ENCODE data around the gene ITCH.

The ITCH gene

DNA sequence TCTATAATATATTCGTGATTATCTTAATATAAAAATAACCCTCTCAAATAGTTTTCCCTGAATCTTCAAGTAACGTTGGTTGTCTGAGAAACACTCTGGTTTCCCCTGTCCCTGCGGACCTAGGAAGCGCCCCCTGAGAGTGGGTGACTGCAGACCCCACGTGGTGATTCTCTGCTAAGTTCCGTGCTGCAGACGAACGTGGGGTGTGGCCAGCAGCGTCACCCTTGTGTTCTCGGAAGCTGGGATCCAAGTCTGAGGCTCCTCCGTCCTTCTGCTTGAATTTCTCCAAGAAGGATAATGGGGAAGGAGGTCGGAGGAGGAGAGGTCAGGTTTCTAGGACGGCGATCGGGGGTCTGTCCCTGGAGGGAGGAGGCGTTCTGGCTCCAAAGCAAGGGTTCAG, 178.8 kb downstream of the ITCH start:
- TF ChIP-seq, protein P1, sequence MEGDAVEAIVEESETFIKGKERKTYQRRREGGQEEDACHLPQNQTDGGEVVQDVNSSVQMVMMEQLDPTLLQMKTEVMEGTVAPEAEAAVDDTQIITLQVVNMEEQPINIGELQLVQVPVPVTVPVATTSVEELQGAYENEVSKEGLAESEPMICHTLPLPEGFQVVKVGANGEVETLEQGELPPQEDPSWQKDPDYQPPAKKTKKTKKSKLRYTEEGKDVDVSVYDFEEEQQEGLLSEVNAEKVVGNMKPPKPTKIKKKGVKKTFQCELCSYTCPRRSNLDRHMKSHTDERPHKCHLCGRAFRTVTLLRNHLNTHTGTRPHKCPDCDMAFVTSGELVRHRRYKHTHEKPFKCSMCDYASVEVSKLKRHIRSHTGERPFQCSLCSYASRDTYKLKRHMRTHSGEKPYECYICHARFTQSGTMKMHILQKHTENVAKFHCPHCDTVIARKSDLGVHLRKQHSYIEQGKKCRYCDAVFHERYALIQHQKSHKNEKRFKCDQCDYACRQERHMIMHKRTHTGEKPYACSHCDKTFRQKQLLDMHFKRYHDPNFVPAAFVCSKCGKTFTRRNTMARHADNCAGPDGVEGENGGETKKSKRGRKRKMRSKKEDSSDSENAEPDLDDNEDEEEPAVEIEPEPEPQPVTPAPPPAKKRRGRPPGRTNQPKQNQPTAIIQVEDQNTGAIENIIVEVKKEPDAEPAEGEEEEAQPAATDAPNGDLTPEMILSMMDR (IDR thresholded peaks at IDR 0.05), result no peak
- Histone ChIP-seq H3K4me3 (no peak overlapping the region), H3K27ac (no peak overlapping the region)
- DNase-seq (ENCODE audit: low spot score), result no peak

DNA sequence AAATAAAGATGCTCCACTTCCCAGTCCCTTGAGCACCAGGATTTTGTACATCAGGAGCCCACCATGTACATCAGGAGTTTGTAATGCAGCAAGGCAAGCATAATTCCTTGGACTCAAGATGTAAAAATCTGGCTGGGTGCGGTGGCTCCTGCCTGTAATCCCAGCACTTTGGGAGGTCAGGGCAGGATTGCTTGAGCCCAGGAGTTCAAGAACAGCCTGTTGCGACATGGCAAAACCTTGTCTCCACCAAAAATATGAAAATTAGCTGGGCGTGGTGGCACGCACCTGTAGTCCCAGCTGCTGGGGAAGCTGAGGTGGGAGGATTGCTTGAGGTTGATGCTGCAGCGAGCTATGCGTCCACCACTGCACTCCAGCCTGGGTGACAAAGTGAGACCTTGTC, 179.4 kb downstream of the ITCH start:
- Histone ChIP-seq H3K4me3 (no peak overlapping the region), H3K27ac (no peak overlapping the region)
- DNase-seq (ENCODE audit: low spot score), result no peak
- TF ChIP-seq, protein P1 (IDR thresholded peaks at IDR 0.05), result no peak

DNA sequence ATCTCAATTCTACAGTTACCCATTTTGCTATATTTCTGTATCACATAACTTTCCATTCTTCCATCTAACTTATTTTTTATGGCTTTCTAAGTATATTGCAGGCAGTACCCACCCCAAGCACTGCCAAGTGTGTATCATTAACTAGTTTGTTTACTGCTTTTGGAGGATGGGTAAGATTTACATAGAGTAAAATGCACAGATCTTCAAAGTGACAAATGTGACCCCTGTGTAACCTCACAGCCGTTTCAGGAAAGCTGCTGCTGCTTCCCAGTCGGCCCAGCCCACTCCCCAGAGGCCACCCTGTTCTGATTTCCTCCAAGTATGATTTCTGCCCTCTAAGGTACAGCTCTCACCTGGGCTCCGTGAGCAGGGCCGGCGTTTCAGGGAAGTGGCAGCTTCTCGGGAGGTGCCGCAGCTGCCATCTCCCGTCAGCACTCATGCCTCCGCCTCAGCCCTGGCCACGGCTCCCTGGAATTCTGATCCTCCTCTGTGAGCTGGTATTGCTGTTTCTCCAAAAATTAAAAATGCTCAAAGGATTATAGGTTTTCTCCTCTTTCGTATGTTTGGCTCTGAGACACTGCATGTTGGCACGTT, 180.5 kb downstream of the ITCH start:
- TF ChIP-seq, protein P1 (IDR thresholded peaks at IDR 0.05), result no peak
- H3K27ac ChIP-seq, result no peak overlapping the region
- no peak overlapping the region for H3K4me3 ChIP-seq
- DNase-seq (ENCODE audit: low spot score), result no peak

DNA sequence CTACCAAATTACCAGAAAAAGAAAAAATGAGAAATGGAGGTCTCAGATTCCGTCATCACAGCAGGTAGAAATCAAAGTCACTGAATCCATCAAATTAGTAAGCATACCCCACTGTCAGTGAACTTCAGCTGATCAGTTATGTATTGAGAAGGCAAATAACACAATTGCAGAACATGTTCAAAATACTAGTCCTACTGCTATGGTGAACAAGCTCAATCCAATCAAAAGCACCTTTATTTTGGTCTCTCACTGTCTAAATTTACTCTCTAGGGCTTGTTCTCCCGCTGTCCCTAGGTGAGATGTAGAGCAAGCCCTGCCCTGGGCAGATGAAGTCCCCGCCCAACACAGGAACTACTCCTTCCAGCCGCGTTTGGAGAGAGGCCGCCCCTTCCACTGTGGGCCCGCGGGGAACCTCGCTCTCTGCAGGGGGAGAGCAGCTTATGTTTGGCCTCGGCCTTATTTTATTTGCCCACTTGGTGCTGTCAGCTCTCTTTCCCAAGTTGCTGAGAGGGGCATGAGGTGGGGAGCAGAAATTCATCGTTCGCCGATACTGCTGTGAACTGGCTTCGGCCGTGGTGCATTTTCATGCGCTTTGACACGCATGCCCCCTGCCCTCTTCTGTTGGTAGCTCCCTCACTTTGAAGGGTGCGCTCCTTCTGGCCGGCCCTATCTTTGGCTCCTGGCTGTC, 181.2 kb downstream of the ITCH start:
- DNase-seq (ENCODE audit: low spot score), result no peak
- TF ChIP-seq, protein P1 (IDR thresholded peaks at IDR 0.05), result no peak
- no peak overlapping the region for H3K4me3 ChIP-seq

DNA sequence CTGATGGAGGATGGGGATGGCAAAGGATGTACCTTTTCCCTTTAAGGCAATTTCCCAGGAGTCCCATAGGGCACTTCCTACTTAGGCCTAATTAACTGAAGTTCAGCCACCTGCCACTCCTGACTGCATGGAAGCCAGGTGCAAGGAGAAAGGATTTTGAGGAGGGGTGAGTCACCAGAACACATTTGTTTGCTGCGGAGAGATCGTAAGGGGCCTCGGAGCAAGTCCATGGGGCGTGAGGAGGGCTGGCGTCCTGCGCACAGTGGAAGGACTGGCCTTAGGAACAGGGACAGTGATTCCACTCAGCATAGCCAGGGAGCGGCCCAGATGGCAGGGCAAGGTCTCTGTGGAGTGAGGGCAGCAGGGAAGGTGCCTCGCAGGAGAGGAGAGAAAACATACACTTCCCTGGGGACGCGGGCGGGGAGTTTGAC, 183.7 kb downstream of the ITCH start:
- TF ChIP-seq, protein P1 (IDR thresholded peaks at IDR 0.05), result no peak
- H3K4me3 ChIP-seq, result no peak overlapping the region
- no peak for DNase-seq (ENCODE audit: low spot score)
- no peak overlapping the region for H3K27ac ChIP-seq

More for the DNA sequence above, 181.2 kb downstream of the ITCH start:
- H3K27ac ChIP-seq, result no peak overlapping the region

DNA sequence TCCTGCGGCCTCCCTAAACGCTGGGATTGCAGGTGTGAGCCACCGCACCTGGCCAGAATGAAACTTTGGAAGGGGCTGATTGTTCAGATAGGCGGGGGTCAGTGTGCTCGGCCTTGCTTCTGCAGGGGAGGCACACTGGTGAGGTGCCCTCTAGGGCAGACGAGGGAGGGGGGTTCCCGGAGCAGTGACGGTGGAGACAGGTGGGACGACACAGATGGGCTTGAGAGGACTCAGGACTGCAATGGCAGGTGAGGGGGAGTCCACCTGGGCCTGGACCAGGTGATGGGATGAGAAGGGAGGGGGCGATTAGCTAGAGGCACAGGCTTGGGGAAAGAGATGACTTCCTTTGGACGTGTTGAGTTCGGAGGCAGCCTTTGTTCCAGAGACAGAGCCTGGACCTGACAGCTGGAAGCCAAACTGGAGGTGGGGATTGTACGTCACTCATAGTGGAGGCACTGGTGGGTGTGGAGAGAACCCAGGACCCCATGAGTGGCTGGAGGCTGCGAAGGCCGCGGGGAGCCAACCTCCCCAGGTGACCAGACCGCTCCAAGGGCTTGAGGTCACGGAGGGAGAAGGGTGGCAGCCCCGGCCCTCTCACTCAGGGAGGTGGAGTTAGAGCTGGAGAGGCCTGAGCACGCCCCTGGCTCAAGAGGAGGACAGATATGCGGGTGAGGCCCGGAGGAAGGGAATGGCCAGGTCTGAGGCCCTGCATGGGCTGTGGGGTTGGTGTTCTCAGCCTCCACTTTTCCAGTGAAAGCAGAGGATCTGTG, 185.0 kb downstream of the ITCH start:
- TF ChIP-seq, protein P1 (IDR thresholded peaks at IDR 0.05), result no peak
- no peak overlapping the region for H3K4me3 ChIP-seq

More for the DNA sequence above, 185.0 kb downstream of the ITCH start:
- DNase-seq (ENCODE audit: low spot score), result no peak
- H3K27ac ChIP-seq, result no peak overlapping the region

All from coronary artery (tissue), 2 donors.